Measurements from ENCODE around the gene SND1.

Gene SND1

DNA sequence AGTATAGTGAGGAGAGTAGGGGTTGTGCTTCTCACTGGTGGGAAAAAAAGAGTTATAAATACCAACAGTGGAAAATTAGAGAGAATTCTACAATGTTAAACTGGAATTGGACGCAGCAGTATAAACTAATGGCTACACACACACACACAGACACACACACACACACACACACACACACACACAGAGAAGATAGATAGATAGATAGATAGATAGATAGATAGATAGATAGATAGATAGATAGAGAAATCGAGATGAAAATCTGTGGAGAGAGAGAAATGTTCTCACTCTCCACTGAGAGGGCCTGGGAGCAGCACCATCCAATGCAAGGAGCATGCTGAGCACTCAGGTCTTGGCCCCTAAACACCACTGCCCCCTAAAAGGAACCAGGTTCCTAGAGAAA is 479.1 kb downstream of the SND1 start:
- TF ChIP-seq, protein P1, sequence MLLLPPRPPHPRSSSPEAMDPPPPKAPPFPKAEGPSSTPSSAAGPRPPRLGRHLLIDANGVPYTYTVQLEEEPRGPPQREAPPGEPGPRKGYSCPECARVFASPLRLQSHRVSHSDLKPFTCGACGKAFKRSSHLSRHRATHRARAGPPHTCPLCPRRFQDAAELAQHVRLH (tag by site-specific recombination; IDR thresholded peaks at IDR 0.05): no peak
- TF ChIP-seq ZNF561 (tag by site-specific recombination; IDR thresholded peaks at IDR 0.05; ENCODE audit: borderline replicate concordance) (no peak), ZFHX2 (tag by site-specific recombination; conservative IDR thresholded peaks at IDR 0.05) (no peak), ZFP69B (tag by site-specific recombination; IDR thresholded peaks at IDR 0.05) (no peak), GLIS2 (tag by site-specific recombination; IDR thresholded peaks at IDR 0.05) (no peak), KLF10 (tag by site-specific recombination; IDR thresholded peaks at IDR 0.05) (no peak), ZNF530 (tag by site-specific recombination; IDR thresholded peaks at IDR 0.05; ENCODE audit: low read depth) (no peak), ZNF776 (tag by site-specific recombination; IDR thresholded peaks at IDR 0.05; ENCODE audit: borderline replicate concordance) (no peak), ZNF501 (tag by site-specific recombination; IDR thresholded peaks at IDR 0.05) (no peak)
- TF ChIP-seq, protein P2, sequence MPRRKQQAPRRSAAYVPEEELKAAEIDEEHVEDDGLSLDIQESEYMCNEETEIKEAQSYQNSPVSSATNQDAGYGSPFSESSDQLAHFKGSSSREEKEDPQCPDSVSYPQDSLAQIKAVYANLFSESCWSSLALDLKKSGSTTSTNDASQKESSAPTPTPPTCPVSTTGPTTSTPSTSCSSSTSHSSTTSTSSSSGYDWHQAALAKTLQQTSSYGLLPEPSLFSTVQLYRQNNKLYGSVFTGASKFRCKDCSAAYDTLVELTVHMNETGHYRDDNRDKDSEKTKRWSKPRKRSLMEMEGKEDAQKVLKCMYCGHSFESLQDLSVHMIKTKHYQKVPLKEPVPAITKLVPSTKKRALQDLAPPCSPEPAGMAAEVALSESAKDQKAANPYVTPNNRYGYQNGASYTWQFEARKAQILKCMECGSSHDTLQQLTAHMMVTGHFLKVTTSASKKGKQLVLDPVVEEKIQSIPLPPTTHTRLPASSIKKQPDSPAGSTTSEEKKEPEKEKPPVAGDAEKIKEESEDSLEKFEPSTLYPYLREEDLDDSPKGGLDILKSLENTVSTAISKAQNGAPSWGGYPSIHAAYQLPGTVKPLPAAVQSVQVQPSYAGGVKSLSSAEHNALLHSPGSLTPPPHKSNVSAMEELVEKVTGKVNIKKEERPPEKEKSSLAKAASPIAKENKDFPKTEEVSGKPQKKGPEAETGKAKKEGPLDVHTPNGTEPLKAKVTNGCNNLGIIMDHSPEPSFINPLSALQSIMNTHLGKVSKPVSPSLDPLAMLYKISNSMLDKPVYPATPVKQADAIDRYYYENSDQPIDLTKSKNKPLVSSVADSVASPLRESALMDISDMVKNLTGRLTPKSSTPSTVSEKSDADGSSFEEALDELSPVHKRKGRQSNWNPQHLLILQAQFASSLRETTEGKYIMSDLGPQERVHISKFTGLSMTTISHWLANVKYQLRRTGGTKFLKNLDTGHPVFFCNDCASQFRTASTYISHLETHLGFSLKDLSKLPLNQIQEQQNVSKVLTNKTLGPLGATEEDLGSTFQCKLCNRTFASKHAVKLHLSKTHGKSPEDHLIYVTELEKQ (tag by site-specific recombination; IDR thresholded peaks at IDR 0.05; ENCODE audit: borderline replicate concordance): no peak
- Histone ChIP-seq H3K4me3 (ENCODE audit: low read depth, low read length) (no peak overlapping the region), H3K4me1 (ENCODE audit: control insufficient read depth, insufficient read depth, low read length) (no peaks in the 10 kb centered on the region), H3K9me3 (ENCODE audit: control insufficient read depth, insufficient read depth, low read depth, low read length) (no peaks in the 10 kb centered on the region), H3K27ac (ENCODE audit: extremely low read depth, low read depth, low read length) (no peak overlapping the region), H3K36me3 (ENCODE audit: control insufficient read depth in 2 of 2, insufficient read depth in 1 of 2, low read length in 2 of 2) (no peaks in the 10 kb centered on the region)
- ChIA-PET POLR2A (no interaction called here), CTCF (interaction anchor here (0.6 to 0.7 kb wide), 2 partner anchors 79 to 253 kb away, joined by 3 to 5 read pairs; no protein-coding TSS in a partner anchor)

DNA sequence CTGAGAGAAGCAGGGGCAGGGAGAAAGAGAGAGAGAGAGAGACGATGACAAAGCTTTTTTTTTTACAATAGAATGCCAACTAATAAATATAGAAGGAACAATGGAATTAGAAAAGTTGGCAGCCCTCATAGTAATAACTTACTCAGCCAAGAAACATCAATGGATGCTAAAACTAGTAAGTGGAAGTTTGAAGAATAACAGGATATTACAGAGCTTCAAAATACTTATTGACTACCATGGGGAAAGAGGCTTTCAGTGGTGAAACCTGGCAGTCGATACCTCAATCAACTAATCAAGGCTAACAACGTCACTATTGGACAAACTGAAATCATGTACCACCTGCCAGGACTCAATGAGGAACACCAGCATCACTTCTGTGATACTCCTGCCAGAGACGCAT is 479.7 kb downstream of the SND1 start:
- H3K36me3 ChIP-seq (ENCODE audit: control insufficient read depth in 2 of 2, insufficient read depth in 1 of 2, low read length in 2 of 2): no peaks in the 10 kb centered on the region
- H3K27ac ChIP-seq (ENCODE audit: extremely low read depth, low read depth, low read length): no peak overlapping the region
- H3K4me3 ChIP-seq (ENCODE audit: low read depth, low read length): no peak overlapping the region
- no peaks in the 10 kb centered on the region for H3K9me3 ChIP-seq (ENCODE audit: control insufficient read depth, insufficient read depth, low read depth, low read length)
- TF ChIP-seq ZNF548 (tag by site-specific recombination; IDR thresholded peaks at IDR 0.05) (no peak), KLF10 (tag by site-specific recombination; IDR thresholded peaks at IDR 0.05) (no peak)
- CTCF ChIA-PET: interaction anchor here (0.6 to 0.7 kb wide), 2 partner anchors 78 to 254 kb away, joined by 3 to 5 read pairs; no protein-coding TSS in a partner anchor
- H3K4me1 ChIP-seq (ENCODE audit: control insufficient read depth, insufficient read depth, low read length): no peaks in the 10 kb centered on the region
- POLR2A ChIA-PET: no interaction called here

DNA sequence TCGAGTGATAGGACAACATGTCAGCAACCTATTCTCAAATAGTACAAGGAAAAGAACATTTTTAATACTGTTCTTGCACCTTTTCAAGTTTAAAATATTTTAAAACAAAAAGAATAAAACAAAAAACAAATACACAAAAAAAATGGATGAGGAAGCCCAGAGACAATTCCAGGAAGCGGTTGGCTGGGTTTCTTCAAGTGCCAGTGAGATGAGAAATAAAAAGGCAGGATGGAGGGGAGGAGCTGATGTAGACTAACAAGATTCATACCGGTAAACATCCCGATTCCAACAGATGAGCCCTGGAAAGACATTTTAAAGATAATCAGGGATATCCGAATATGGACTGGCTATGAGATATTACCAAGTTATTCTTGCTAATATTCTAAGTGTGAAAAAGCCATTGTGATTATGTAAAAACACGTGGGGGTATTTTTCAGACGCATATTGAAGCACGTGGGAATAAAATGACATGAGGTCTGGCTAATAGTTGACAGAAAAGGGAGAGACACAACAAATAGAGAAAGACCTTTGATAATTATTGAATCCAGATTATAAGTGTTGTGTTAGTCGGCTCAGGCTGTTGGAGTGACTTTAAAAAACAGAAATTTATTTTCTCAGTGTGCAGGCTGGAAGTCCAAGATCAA is 480.6 kb downstream of the SND1 start:
- no peaks in the 10 kb centered on the region for H3K9me3 ChIP-seq (ENCODE audit: control insufficient read depth, insufficient read depth, low read depth, low read length)
- CTCF ChIA-PET: no interaction called here
- no peak overlapping the region for H3K4me3 ChIP-seq (ENCODE audit: low read depth, low read length)
- no peaks in the 10 kb centered on the region for H3K36me3 ChIP-seq (ENCODE audit: control insufficient read depth in 2 of 2, insufficient read depth in 1 of 2, low read length in 2 of 2)
- no peaks in the 10 kb centered on the region for H3K4me1 ChIP-seq (ENCODE audit: control insufficient read depth, insufficient read depth, low read length)
- H3K27ac ChIP-seq (ENCODE audit: extremely low read depth, low read depth, low read length): no peak overlapping the region
- POLR2A ChIA-PET: no interaction called here
- TF ChIP-seq, protein P3, sequence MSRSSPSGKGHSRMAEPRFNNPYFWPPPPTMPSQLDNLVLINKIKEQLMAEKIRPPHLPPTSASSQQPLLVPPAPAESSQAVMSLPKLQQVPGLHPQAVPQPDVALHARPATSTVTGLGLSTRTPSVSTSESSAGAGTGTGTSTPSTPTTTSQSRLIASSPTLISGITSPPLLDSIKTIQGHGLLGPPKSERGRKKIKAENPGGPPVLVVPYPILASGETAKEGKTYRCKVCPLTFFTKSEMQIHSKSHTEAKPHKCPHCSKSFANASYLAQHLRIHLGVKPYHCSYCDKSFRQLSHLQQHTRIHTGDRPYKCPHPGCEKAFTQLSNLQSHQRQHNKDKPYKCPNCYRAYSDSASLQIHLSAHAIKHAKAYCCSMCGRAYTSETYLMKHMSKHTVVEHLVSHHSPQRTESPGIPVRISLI (tag by site-specific recombination; IDR thresholded peaks at IDR 0.05): no peak
- no peak for TF ChIP-seq ZNF175 (tag by site-specific recombination; IDR thresholded peaks at IDR 0.05)
- TF ChIP-seq, protein P4, sequence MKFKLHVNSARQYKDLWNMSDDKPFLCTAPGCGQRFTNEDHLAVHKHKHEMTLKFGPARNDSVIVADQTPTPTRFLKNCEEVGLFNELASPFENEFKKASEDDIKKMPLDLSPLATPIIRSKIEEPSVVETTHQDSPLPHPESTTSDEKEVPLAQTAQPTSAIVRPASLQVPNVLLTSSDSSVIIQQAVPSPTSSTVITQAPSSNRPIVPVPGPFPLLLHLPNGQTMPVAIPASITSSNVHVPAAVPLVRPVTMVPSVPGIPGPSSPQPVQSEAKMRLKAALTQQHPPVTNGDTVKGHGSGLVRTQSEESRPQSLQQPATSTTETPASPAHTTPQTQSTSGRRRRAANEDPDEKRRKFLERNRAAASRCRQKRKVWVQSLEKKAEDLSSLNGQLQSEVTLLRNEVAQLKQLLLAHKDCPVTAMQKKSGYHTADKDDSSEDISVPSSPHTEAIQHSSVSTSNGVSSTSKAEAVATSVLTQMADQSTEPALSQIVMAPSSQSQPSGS (tag by site-specific recombination; IDR thresholded peaks at IDR 0.05; ENCODE audit: low read depth): no peak
- TF ChIP-seq, protein P5, sequence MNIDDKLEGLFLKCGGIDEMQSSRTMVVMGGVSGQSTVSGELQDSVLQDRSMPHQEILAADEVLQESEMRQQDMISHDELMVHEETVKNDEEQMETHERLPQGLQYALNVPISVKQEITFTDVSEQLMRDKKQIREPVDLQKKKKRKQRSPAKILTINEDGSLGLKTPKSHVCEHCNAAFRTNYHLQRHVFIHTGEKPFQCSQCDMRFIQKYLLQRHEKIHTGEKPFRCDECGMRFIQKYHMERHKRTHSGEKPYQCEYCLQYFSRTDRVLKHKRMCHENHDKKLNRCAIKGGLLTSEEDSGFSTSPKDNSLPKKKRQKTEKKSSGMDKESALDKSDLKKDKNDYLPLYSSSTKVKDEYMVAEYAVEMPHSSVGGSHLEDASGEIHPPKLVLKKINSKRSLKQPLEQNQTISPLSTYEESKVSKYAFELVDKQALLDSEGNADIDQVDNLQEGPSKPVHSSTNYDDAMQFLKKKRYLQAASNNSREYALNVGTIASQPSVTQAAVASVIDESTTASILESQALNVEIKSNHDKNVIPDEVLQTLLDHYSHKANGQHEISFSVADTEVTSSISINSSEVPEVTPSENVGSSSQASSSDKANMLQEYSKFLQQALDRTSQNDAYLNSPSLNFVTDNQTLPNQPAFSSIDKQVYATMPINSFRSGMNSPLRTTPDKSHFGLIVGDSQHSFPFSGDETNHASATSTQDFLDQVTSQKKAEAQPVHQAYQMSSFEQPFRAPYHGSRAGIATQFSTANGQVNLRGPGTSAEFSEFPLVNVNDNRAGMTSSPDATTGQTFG (tag by site-specific recombination; IDR thresholded peaks at IDR 0.05; ENCODE audit: borderline replicate concordance): no peak
- TF ChIP-seq, protein P6, sequence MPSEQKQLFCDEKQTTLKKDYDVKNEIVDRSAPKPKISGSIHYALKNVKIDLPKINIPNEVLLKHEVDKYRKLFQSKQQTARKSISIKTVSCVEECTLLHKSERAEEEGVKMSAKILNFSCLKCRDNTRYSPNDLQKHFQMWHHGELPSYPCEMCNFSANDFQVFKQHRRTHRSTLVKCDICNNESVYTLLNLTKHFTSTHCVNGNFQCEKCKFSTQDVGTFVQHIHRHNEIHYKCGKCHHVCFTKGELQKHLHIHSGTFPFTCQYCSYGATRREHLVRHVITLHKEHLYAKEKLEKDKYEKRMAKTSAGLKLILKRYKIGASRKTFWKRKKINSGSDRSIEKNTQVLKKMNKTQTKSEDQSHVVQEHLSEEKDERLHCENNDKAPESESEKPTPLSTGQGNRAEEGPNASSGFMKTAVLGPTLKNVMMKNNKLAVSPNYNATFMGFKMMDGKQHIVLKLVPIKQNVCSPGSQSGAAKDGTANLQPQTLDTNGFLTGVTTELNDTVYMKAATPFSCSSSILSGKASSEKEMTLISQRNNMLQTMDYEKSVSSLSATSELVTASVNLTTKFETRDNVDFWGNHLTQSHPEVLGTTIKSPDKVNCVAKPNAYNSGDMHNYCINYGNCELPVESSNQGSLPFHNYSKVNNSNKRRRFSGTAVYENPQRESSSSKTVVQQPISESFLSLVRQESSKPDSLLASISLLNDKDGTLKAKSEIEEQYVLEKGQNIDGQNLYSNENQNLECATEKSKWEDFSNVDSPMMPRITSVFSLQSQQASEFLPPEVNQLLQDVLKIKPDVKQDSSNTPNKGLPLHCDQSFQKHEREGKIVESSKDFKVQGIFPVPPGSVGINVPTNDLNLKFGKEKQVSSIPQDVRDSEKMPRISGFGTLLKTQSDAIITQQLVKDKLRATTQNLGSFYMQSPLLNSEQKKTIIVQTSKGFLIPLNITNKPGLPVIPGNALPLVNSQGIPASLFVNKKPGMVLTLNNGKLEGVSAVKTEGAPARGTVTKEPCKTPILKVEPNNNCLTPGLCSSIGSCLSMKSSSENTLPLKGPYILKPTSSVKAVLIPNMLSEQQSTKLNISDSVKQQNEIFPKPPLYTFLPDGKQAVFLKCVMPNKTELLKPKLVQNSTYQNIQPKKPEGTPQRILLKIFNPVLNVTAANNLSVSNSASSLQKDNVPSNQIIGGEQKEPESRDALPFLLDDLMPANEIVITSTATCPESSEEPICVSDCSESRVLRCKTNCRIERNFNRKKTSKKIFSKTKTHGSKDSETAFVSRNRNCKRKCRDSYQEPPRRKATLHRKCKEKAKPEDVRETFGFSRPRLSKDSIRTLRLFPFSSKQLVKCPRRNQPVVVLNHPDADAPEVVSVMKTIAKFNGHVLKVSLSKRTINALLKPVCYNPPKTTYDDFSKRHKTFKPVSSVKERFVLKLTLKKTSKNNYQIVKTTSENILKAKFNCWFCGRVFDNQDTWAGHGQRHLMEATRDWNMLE (tag by site-specific recombination; conservative IDR thresholded peaks at IDR 0.05; ENCODE audit: low read depth): no peak
